GM18511 (cell line): ENCODE data around the gene PRR22.

Experiments used
- ATAC-seq: cut with Tn5 transposase; IDR thresholded peaks from one replicate; pipeline ENCODE4 v1.9.1; 2021; ENCODE audit warnings: mild to moderate bottlenecking, moderate library complexity; ENCODE audit not compliant: unreplicated experiment

The PRR22 gene

GRCh38 chr19:5814123-5814851 lies 29.7 kb upstream of the PRR22 start:
- ATAC-seq = no peak

DNA sequence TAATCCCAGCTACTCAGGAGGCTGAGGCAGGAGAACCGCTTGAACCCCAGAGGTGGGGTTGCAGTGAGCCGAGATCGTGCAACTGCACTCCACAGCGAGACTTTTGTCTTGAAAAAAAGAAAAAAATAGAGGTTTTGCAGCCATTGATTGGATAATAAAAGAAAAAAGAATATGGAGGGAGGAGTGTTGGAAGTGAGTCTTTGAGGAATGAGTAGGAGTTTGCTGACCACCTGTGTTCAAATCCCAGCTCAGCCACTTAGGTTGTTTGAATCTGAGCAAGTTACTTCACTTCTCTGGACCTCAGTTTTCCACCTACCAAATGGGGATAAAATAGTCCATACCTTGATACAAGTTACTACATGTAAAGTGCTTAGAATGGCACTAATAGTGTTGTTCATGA lies 26.6 kb upstream of the PRR22 start:
- ATAC-seq = no peak

DNA sequence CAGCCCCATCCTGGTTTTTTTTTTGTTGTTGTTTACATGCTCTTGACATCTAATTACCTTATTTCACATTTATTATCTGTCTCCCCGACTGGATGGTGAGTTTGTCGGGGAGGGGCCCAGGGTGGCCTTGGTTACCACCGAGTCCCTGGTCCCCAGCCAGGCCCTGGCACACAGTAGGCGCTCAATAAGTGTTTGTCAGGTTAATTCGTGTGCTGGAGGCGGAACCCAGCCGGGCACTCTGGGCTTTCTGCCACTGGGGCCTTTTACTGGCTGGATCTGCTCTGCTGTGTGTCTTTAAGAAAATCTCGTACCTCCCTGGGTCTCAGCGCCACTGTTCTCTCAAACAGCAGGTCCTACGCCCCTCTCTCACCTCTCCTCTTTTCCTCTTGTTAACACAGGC lies 24.9 kb upstream of the PRR22 start:
- ATAC-seq = no peak

GRCh38 chr19:5809053-5809452 lies 24.5 kb upstream of the PRR22 start:
- no peak for ATAC-seq

- no peak for ATAC-seq
Observed at GRCh38 chr19:5808120-5808816, 23.7 kb upstream of the PRR22 start.

DNA sequence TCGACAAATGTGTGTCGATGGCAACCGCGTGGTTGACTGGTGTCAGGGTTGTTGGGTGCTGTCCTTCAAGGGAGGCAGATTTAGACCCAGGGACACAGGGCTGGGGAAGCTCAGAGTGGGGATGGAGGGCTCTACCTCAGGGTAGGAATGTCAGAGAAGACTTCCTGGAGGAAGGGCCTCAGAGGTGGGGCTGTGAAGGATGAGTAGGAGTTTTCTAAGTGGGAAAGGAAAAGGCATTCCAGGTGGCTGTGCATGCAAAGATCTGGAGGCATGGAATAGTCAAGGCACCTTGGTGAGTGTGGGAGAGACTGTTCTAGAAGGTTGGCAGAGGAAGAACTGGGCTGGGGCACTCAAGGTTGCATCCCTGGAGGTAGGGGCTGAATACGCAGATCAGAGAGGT lies 22.4 kb upstream of the PRR22 start:
- ATAC-seq = no peak

GRCh38 chr19:5806133-5806489 lies 21.6 kb upstream of the PRR22 start:
- ATAC-seq = no peak

DNA sequence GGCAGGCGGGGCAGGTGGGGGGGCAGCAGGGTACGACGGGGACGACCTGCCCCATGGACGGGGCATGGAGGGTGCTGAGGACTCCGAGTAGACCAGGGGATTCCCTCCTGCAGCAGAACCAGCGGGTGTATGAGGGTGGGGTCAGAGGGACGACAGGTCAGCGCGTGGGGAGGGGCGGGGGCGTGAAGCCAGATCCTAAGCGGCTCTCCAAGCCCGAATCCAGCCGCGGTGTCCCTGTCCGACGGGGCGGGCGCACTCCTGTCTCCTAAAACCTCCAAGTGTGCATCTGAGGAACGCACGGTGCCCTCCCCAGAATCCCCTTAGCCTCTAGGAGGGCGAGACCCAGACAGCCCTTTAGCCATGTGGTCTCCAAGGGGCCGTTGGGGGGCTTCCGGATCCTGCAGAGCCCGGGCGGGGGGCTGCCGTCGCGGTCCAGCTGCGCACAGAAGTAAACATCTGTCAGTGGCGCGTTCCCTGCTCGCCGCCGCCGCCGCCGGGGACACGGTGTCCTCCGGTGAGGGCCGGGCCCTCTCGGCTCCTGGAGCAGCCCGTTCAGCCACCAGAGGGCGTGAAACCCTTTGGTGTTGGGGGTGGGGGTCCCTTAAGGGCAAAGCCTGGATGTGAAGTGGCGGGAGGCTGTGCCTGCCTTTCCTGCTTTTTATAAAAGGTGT lies 21.1 kb upstream of the PRR22 start:
- no peak for ATAC-seq

- ATAC-seq = no peak
Observed at GRCh38 chr19:5804516-5805461, 20.2 kb upstream of the PRR22 start, which contains the start of gene NRTN. TSS of gene NRTN (plus strand) at chr19:5805067. CDS start at chr19:5824166, 19,099 bp downstream.

DNA sequence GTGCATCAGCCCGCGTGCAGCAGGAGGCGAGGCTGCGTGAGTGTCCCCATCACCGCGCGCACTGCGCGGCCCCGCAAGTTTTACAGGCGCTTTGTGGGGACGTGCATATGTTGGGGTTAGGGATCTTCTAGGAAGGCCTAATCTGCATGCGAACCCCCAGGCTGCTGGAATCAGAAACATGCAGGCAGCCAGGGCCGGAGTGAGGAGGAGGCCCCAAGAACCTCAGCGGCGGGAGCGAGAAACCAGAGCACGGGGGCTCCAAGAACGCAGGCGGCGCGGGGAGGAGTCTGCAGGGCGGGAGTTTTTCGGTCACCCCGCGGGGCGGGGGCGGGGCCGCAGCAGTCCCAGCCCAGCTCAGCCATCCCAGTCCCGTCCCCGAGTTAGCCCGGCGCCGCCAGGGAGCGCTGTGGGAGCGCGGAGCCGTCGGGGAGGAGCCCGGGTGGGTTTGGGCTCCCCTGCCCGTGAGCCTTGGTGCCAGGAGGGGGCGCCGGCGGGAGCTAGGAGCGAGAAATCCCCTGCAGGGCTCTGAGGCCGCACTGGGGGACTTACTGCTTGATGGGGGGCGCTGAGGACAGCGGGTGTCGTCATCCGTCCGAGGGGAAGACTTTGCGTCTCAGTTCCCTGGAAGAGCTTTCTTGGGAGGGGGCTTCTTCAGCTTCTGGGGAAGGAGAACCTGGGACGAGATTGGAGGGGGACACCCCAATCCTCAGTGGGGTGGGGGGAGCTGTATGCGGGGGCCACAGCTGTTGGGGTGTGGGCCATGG lies 19.4 kb upstream of the PRR22 start:
- peak; percentile 63 for ATAC-seq

- ATAC-seq = no peak
Observed at GRCh38 chr19:5803441-5803751, 18.9 kb upstream of the PRR22 start.

- no peak for ATAC-seq
Observed at GRCh38 chr19:5801796-5802619, 17.5 kb upstream of the PRR22 start.

DNA sequence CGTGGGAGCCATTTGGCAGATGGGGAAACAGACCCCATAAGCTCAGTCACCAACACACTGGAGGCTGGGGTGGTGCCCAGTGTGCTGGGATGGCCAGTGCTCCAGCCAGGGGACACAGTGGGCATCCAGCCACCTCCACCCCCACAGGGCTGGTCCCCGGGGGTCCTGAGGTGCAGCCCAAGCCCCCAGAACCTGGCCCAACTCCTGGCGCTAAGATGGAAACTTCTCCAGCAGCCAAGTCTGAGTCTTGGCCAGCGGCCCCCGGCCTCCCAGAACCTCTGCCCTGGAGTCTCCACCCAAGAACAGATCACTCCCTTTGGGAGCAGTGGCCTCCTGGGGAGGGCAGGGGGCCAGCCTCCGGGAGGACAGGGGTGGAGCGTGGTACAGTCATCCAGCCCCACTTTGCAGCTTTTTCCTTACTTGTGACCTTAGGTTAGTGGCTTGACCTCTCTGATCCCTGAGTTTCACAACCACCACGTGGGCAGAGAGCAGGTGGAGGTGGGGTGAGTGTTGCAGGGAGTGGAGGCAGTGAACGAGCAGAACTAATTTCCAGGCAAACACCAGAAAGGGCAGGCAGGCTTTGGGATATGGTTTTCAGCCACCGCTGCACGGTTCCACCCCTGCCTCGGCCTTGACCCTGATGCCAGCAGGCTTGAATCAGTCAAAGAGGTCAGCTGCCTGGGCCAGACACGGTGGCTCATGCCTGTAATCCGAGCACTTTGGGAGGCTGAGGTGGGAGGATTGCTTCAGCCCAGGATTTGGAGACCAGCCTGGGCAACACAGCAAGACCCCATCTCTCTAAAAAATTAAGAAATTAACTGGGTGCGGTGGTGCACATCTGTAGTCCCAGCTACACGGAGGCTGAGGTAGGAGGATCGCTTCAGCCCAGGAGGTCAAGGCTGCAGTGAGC lies 16.1 kb upstream of the PRR22 start:
- ATAC-seq = no peak

GRCh38 chr19:5799247-5800241 lies 15.0 kb upstream of the PRR22 start:
- ATAC-seq = no peak

- ATAC-seq = no peak
Observed at GRCh38 chr19:5798244-5798643, 13.7 kb upstream of the PRR22 start.

GRCh38 chr19:5795382-5795919 lies 10.9 kb upstream of the PRR22 start:
- ATAC-seq = no peak

DNA sequence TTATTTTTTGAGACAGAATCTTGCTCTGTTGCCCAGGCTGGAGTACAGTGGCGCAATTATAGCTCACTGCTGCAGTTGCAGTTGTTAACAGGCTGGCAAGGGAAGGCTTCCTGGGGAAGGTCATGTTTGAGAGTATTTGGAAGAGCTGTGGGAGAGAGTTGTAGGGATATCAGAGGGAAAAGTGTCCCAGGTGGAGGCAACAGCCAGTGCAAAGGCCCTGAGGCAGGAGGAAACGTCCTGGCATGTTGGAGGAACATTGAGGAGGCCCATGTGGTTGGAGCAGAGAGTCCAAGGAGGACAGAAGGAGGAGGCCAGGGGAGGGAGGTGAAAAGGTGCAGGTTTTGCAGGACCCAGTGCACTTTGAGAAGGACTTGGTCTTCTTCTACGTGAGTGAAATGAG lies 8.6 kb upstream of the PRR22 start:
- ATAC-seq = no peak
